GM18867 (cell line): ENCODE data around the gene CLEC16A.
A peak's percentile ranks its signal among the peaks of the same experiment; 100 is the strongest.

Experiments
- ATAC-seq: cut with Tn5 transposase; IDR thresholded peaks from one replicate; pipeline ENCODE4 v1.9.1; 2021; ENCODE audit warnings: mild to moderate bottlenecking, moderate library complexity; ENCODE audit not compliant: unreplicated experiment

Gene CLEC16A

DNA sequence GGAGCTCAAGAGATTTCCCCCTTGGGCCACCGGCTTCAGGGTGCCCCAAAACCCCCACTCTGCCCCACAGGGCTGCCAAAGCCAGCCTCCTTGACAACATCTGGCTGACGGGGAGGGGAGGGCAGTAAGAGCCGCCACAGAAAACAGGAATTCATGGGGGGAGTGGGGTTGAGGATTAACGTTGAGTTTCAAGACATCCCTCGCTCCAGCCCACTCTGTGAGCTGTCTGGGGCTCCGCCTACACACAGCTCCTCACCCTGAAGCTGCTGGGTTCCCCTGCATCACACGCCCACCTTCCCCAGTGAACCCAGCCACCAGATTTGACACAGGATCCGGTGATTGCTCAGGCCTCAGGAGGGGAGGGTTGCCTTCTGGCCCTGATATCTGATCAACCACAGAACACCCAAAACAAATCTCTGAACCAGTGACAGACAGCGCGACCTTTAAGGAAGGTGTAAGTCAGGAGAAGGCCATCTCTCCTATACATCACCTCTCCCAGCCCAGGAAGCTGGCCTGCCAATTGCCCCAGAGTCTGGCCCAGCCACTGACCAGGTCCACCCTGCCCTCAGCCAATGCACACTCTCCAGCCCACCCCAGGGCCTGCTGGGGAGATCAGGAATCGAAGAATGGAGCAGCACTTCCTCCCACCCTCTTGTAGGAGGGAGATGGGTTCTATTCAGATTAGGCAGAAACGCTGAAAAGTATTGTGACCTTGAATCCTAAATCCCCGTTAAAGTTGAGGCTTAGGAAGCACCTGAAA, 132.1 kb downstream of the CLEC16A start:
- ATAC-seq: peak; percentile 65

DNA sequence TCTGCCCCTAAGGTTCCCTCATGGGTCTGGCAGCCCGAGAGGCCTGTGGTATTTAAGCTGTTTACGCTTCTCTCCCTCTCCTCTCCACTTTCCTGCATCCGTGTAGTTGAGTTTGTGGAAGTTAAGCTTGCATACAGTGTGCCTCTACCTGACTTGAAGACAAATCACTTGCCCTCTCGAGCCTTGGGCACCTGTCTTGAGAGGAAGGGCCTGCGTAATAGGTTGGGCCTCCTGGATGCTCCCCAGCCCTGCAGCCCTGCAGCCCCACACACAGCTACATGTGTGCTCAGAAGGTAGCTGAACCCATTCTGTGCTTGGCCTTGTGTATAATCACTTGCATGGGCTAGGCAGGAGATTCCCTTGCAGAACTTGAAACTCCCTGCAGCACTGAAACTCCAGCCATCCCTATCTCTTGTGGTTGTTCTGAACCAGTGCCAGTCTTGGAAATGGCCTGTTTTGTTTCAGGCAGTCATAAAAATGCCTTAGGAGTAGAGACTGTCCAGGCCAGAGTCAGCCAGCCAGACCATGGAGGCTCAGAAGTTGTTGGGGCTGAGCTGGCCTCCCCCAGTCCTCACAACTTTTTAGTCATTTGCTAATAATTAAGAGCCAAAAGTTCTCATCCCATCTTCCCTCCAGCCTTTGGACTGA, 134.6 kb downstream of the CLEC16A start:
- no peak for ATAC-seq

DNA sequence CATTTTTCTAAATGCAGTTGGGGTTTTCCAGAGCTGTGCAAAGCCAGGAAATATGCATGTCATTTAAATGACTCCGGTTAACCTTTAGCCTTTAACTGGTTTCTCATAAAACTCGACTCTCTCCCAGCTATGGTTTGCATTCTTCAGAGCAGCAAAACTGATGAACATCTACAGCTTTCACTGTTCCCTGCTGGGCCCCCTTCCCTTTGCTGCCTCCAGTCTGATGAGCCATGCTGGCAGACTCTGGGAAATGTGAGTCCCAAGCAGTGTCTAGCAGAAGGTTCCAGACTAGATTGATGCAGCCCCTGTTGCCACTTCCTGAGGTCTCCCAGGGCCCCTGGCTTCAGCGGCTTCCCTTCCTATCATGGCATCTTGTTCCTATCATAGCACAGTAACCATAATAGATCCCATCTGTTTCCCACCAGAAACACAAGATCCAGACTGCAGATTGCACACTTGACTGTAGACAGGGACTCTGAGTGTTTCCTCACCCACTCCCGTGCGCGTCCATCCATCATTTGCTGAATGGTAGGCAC, 135.4 kb downstream of the CLEC16A start:
- no peak for ATAC-seq

DNA sequence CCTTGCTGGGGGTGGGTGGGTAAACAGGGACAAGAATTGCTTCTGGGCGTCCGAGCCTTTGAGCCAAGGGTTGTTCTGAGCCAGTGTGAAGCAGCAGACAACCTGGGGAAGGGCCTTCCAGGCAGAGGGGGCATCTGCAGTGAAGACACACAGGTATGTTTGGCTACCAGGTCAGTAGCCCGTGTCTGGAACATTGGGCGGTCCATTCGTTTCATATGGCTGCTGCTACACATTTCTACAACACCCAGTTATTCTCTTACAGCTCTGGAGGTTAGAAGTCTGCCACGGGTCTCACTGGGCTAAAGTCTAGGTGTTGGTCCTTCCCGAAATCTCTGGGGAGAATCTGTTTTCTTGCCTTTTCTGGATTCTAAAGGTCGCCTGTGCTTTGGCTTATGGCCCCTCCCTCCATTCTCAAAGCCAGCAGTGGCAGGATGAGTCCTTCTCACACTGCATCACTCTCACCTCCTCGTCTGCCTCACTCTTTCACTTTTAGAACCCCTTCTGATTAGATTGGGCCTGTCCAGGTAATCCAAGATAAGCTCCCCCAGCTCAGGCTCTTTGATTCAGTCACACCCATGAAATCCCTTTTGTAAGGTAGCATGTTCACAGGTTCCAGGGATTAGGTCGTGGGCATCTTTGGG, 136.1 kb downstream of the CLEC16A start:
- ATAC-seq: no peak

DNA sequence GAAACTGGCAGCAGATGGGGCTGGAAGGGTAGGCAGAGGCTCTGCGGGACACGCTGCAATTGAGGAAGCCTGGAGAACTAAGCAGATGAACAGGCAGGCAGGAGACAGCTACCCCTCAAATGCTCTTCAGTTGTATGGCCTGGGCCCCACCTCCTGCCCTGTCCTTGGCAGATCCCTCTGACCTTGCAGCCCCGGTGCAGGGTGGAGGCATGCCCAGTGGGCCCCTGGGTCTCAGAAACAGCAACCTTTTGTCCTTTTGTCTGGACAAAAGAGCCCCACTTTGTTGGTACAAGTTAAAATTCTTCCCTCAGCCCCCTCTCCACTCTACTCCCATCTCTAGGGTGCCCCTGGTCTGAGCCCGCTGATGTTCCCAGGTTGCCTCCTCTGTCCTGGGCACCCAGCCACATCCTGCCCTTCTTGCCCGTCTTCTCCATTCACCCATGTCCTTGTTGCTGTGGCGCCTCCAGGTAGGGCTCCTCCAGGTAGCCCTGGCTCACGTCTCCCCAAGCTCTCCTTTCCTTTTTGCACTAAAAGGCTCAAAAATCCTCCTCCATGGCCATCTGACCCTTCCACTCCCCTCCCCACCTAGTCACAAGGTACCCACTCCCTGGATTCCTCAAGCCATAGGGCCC, 136.8 kb downstream of the CLEC16A start:
- no peak for ATAC-seq

DNA sequence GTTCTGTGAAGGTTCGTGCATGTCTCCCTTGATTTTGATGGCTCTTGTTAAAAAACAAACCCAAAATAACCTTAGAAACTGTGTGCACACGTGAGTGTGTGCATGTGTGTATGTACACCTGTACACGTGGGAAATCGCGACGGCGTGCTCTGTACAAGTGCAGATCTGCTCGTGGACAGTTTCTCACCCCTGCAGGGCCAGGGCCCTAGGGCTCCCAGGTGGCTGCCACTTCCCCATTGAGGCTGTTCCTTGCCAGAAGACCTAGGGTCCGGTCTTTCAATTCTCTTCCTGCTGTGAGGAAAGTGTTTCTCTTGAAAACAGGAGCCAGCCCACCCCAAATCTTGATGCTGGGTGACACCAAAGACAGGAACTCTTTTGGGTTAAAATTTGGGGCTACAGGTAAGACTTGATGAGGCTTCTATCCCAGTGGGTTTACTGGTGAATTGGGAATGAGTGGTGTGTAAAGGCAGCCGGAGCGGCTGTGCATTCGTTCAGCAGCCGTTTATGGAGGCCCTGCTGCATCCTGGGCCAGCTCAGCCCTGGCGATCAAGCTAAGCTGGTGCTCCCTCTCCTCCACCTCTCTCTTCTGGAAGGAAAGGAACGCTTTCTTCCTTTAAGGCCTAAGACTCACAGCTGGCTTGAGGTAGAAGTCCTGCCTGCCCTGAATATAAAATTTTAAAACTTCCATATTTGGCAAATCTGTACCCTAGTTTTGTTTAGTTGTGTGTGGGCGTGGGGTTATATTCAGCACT, 137.9 kb downstream of the CLEC16A start:
- no peak for ATAC-seq

DNA sequence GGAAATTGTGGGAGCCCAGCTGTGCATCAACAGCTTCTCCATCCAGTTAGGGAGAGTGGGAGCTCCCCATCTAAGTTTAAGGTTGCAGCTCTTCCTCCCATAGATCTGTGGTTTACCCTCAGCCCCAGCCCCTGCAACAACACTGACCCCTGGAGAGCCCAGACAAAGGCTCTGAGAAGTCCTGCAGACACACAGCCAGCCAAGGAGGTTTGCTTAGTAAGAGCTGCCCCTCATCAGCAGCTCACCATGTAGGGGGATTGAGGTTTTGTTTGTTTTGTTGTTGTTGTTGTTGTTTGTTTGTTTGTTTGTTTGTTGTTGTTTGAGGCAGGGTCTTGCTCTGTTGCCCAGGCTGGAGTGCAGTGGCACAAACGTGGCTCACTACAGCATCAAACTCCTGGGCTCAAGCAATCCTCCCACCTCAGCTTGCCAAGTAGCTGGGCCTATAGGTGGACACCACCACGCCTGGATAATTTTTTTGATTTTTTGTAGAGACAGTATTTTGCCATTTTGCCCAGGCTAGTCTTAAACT, 138.6 kb downstream of the CLEC16A start:
- ATAC-seq: no peak

DNA sequence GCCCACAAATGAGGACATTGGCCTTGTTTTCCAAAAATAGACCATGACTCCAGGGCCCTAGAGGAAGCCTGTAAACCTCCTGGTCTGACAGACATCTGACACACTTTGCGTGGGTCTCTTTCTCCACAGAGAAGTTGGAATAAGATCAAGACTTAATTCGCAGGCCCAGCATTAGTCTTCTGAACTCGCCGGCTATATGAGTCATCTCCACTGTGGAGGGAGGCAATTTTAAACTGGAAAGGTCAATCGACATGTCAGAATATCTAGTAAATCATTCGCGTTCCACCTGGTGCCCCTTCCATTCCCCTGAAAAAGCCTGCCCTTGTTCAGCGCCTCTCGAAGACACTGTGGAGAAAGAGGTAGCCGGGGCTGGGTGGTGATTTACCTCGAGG, 140.1 kb downstream of the CLEC16A start:
- no peak for ATAC-seq

DNA sequence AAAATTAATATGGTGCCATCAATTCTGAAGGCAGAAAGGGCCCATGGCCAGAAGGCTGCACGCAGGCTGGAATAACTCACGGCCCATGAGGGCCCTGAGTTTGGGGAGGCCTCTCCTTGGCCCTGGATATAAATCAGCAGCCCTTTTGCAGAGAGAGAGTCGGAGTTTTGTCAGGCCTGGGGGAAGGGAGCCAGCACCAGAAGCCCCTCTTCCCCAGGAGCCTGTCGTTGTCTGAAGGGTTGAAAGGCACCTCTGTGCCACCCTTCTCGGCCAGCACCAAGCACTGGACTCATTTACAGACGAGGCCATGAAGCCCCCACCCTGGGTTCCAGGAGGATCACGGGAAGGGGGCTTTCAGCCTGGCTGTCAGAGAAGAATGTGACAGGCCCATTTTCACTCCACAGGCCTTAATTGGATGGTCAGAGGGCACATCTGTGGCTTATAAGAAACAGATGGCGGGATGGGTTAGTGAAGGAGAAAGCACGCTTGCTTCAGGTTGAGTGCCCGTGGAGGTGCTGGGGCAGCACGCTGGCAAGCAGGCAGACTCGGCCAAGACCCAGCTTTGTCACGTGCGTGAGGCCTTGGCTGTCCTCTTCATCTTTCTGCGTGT, 140.6 kb downstream of the CLEC16A start:
- ATAC-seq: no peak

DNA sequence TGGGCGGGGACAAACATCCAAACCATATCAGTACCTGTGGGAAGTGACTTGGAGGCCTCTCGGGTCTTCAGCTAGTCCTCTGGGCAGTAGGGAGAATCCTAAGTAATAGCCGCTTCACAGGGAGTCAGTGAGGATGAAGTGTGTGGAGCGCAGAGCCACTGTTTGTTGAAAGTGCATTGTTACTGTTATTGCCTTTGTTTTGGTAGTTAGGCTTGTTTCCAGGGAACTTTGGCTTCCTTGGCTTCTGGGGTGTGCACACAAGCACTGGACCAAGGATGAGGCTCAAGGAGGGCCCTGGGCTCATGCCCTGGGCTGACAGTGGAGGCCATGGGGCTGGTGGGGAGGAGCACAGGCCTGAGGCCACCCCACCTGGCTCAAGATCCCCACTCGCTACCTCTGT, 141.6 kb downstream of the CLEC16A start:
- ATAC-seq: no peak

DNA sequence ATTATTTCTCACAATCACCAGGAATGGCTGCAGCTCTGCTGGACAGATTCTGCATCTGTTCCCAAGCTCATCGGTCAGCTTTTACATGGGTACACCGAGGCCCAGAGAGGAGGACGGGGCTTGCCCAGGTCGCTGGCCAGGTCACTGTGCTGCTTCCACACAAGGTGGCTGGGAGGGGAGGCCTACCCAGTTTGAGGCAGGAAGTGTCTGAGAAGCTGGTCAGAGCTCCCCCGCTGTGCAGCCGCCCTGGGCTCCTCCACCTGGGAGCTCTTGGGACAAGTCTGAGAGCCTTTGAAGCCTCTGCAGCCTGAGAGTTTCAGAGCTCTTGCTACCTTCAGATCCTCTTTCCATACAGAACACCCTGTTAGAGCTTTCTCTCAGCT, 143.3 kb downstream of the CLEC16A start:
- ATAC-seq: no peak

DNA sequence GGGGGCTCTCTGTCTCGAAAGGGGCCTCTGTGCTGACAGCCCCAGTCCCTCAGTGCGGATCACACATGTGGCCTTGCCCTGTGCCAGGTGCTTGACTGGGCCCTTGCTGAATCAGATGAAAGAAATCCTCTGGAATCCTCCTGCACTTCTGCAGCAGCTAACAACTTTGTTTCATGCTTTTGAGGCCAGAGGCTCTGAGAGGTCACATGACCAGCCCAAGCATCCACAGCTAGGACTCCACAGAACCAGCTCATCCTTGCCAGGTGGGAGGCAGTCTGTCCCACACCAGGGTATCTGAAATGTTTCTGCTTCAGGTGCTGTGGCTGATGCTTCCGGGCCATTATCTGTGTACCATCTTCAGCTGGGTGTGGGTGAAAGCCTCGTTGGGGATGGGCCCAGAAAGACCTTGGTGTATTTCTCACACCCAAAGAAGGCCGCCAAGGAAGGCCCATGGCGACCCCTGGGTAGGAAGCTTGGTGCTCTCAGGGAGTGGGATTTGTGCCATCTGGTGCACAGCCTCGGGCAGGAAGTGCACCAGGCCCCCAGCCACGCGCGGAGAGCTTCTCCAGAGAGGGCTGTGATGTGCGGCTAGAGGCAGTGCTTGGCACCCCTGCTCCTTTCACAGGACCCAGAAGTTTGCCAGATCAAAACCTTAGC, 143.8 kb downstream of the CLEC16A start:
- no peak for ATAC-seq

DNA sequence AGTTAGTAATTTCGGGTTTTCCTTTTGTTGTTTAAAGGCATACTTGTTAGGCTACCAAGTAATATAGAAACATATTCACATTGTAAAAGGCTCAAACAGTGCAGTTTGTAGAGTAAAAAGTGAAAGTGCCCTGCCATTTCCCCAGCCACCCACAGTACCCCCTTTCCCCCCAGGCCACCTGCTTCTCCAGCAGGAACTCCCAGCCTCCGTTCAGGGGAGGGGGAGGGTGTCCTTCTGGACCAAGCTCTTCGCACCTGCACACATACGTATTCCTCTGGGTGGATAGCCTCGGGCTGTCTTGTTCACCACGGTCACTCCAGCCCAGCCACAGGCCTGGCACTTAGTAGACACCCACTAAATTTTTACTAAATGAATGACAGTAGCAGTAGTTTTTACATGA, 144.5 kb downstream of the CLEC16A start:
- ATAC-seq: no peak

DNA sequence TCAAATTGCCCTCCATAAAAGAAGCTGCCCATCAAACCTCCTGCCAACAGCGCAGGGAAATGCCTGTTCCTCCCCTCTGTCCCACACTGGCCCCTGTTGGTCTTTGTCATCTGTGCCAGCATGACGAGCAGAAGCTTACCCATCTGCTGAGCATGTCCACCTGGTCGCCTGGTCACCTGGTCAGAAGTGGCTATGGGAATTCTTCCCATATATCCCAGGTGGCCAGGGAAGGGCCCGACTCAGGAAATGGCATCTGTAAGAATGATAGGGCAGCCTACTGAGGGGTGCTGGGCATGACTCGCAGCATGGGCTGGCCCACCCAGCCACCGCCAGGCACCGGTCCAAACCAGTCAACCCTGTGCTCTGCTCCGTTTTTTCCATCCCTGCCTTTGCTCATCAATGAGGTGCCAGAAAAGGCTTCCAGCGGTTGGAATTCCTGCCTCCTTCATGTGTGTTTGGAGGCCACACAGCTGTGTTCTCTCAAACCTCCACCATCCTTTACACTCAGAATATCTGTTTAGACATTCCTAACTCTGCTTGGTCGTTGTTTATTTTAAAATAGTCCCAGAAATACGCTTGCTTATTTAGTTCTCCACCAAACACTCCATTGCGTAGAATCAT, 145.2 kb downstream of the CLEC16A start:
- no peak for ATAC-seq

DNA sequence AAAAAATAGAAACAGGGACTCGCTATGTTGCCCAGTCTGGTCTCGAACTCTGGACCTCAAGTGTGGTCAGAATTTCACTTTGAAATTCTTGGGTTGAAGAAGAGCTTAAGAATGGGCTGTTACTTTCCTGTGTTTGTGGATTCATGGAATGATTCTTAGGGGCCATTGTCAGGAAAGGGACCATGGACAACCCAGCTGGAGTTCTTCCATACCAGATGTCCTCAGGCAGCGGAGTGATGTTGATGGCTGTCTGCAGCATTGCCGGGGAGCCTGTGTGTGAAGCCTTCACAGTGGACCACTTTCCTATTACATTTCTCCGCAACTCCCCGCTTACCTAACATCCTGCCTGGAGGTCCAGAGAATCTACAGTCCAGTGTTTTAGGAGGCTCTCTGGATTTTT, 145.9 kb downstream of the CLEC16A start:
- ATAC-seq: no peak

DNA sequence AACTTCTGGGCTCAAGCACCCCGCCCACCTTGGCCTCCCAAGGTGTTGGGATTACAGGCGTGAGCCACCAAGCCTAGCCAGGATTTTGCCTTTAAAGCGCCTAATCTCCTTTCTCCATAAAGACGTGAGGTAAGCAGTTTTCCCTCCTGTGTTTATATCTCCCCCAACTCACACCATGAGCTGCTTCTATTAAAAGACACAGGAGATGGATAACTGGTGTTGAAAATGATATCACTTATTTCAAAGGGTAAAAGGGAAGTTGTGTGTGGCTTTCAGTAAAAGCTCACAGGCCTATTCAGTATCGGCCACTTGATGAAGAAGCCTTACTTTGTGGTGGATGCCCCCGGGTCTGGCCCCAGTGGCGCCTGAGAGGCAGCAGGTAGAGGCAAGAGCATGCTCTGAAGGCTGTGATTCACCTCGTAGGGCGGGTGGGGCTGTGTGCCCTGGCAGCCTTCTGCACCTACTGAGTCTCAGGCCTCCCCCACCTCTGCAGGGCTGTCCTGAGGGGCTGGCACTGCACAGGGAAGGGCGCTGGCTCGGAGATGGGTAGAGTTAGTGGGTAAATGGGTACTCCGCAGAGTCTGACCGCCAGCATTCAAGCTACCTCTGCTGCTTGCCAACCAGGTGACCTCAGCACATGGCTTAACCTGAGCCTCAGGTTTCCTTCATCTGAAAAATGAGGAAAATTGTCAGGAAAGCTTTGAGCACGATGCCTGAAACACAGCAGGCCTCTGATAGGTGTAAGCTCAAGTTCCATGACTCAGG, 146.8 kb downstream of the CLEC16A start:
- ATAC-seq: no peak

DNA sequence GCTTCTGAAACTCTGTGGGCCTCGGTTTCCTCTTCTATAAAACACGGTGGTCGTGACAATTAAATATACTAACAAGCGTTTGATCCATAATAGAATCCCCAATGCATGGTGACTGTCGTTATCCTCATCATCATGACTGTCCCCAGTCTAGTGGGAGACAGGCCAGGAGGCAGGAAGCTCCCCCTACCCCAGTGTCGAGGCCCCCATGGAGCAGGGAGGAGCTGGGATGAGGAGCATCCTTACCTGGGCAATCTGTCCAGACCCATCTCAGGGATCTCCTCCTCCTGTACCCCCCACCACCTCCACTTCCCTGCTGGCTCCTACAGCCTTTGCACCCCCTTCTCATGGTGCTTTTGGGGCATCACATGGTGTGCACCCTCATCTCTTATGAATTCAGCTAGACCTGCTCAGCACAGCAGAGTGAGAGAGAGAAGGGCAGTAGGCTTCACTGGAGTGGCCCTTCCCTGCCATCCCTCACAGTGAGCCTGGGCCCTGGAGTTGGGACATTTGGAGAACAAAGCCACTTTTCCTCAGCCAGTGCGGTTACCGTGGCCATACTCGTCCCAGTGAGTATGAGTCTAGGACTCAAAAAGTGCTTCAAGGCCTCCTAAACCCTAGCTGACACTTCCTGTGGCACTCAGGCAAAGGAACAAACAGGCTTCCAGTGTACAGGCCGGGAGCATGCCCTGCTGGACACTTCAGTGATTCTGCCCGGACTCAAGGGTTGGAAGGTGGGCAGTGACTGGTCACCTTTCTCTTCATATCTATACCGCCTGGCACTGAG, 148.6 kb downstream of the CLEC16A start:
- no peak for ATAC-seq
